IPS DF 19.7 (cell line): ENCODE results near the gene CBX2.
"Not testable (repeated sequence)": the region's sequence is repeated elsewhere in the genome, so short reads cannot be mapped to it uniquely, and the experiment has no call there.

ENCODE experiments used
- DNase-seq: peaks from one replicate; pipeline ENCODE4 v3.0.0-alpha.2; 2013; ENCODE audit warnings: low read depth, low spot score

The CBX2 gene

GRCh38 chr17:79742951-79743476 lies 34.9 kb upstream of the CBX2 start:
- no peak for DNase-seq

DNA sequence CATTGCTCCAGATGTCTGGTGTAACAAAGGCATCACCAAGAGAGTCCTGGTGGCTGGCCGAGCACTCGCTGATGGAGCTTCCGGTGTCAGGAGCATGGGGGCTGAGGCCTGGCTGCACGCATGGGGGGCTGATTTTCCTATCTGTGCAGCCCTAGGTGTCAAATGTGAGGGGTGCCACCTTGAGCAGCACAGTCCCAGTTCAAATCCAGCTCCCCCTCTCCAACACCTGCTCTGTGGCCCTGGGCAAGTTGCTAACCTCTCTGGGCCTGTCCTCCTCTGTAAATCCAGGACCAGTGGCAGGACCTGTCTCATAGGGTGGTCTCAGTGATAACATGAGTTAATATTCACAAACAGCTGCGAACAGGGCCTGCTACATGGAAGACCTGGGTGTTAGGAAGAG lies 34.3 kb upstream of the CBX2 start:
- no peak for DNase-seq

GRCh38 chr17:79745641-79746105 lies 32.3 kb upstream of the CBX2 start:
- no peak for DNase-seq

GRCh38 chr17:79746889-79747507 lies 30.9 kb upstream of the CBX2 start:
- no peak for DNase-seq

GRCh38 chr17:79747508-79748294 lies 30.2 kb upstream of the CBX2 start:
- no peak for DNase-seq

DNA sequence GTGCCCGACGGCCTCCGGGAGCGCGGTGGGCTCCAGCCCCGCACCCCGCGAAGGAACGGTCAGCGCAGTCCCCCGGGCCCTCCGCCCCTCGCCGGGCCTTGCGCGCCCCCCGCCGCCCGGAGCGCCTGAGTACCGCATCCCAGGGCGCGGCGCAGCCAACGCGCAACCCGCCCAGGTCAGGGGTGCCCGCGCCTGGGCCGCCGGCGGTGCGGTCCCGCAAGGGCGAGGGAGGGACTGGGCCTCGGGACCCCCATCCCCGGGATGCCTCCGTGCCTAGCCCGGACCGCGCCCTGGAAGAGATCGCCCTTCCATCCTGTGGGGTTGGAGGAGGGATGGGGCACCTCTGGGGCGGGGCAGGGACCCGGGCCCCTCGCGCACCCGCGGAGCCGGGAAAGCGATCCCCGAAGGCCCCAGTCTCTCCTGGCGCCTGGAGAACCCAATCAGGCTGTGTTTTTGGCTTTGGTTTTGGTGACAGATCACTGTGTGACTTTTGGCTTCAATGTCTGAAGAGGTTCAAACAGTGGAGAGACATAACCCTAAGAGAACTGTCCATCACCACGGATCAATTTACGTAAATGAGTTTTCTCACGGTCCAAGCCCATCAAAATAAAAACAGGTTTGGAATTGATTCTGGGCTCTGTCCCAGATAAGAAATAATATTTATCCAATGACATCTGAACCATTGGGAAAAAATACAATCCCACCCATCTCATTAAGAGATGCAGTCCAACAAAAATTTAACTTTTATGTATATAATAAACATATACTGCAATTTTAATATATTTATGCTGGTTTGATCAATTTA lies 29.5 kb upstream of the CBX2 start:
- no peak for DNase-seq

- no peak for DNase-seq
Measured at GRCh38 chr17:79749156-79749815, 28.7 kb upstream of the CBX2 start.

DNA sequence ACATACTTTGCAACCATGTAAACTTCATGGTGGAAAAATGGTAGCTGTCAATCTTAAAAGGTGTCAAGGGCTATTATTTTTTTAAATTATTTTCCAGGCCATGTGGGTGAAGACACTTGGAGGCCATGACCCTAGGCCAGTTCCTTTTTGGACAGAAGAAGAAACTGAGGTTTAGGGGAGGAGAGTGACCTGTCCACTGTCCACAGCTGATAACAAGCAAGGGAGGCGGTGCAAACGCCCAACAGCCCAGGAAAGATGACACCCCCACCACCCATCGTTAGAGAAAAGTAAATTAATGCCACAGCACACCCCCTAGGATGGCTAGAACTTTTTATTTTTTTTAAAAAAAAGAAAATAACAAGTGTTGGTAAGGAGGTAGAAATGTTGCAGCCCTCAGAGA lies 28.0 kb upstream of the CBX2 start:
- DNase-seq, result no peak

DNA sequence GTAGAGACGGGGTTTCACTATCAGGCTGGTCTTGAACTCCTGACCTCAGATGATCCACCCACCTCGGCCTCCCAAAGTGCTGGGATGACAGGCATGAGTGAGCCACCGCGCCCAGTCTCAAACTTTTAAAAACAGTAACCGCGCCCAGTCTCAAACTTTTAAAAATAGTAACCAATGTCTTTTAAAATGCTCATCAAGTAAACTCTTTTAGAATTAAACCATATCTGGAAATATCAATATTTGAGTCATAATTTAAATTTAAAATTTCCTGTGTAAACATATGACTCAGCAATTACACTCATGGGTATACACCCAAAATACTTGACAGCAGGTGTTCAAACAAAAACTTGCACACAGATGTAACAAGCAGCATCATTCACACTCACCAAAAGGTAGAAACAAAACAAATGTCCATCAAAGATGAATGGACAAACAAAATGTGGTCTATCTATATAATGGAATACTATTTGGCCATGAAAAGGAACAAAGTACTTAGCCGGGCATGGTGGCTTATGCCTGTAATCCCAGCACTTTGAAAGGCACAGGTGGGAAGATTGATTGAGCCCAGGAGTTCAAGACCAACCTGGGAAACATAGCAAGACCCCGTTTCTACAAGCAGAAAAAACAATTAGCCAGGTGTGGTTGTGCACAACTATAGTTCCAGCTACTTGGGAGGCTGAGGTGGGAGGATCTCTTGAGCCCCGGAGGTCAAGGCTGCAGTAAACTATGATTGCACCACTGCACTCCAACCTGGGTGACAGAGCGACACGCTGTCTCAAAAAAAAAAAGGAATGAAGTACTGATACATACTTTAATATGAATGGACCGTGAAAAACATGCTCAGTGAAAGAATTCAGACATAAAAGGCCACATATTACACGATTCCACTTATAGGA lies 27.1 kb upstream of the CBX2 start:
- DNase-seq, result no peak

- no peak for DNase-seq
Measured at GRCh38 chr17:79752175-79752574, 25.8 kb upstream of the CBX2 start.

GRCh38 chr17:79754370-79754769 lies 23.6 kb upstream of the CBX2 start:
- no peak for DNase-seq

GRCh38 chr17:79754903-79755302 lies 23.0 kb upstream of the CBX2 start:
- DNase-seq, result not testable (repeated sequence)

DNA sequence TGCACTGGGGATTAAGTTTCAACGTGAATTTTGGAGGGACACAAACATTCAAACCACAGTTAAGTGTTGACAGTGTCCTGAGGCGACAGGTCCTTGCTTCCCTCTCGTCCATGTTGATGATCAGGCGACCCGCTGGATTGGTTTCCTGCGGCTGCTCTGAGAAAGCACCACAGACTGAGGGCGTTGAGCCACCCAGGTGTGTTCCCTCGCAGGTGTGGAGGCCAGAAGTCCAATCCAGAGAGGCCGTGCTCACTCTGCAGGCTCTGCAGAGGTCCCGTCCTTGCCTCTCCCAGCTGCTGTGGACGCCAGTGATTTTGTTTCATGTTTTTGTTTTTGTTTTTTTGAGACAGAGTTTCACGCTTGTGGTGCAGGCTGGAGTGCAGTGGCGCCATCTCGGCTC lies 22.4 kb upstream of the CBX2 start:
- DNase-seq, result no peak

DNA sequence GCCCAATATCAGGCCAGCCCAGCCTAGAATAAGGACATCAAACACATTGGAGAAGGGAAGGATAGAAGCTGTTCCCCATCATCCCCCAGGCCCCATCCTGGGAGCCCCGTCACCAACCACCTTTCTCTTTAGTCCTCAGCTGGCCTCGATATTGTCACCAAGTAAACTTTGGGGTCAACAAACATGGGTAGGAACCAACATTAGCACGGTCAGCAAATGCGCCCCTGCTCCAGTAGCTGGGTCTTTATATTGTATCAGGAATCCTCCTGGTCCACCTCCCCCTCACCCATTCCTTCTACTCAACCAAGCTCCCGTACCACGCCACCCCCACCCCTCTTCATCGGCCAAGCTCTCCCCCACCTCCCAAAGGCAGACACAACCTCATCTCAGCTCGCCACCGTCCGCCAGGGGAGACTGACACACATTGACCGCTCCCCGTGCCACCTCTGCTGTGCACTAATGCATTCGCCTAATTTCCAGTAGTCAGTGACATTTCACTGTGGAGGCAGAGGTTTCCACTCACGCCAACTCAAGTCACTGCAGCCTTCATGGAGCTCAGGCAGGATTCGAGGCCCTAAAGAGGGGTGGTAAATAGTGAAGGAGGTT lies 20.7 kb upstream of the CBX2 start:
- DNase-seq, result no peak

DNA sequence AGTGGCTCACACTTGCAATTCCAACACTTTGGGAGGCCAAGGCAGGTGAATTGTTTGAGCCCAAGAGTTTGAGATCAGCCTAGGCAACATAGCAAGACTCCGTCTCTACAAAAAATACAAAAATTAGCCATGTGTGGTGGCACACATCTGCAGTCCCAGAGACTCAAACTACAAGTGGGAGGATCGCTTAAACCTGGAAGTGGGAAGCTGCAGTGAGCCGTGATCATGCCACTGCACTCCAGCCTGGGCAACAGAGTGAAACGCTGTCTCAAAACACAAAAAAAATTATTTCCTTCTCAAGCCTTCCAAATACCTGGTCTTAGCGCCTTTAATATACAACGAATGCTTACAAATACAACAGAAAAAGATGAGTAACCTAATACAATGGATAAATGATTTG lies 19.7 kb upstream of the CBX2 start:
- no peak for DNase-seq

DNA sequence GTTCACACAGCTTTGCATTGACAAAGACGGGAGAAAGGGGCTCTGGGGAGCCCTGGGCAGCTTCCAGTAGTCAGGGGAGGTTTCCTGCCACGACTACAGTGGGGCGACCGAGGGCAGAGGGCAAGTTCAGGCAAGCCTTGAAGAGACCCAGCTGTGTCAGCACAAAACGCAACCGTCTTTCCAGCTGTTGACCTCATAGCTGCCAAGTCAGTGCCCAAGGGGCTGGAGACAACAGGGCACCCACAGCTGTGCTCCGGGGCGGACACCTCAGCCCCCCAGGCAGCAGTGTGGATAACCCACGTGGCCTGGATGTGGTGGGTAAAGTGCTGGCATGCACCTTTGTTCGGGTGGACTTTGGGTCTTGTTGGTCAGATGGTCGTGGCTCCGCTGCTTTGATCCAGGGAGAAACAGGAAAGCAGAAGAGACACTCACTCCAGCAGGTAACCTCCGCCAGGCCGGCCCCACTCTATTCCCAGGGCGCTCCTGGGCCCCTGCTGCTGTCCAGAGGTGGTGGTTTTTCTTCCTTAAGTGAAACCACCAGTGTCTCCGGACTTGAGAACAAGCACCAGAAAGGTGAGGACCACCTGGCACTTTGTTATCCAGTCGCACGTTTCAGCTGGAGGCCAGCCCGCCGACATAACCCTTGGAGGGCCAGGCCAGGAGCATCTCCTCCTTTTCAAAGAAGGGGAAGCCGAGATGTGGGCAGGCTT lies 17.6 kb upstream of the CBX2 start:
- DNase-seq, result no peak

DNA sequence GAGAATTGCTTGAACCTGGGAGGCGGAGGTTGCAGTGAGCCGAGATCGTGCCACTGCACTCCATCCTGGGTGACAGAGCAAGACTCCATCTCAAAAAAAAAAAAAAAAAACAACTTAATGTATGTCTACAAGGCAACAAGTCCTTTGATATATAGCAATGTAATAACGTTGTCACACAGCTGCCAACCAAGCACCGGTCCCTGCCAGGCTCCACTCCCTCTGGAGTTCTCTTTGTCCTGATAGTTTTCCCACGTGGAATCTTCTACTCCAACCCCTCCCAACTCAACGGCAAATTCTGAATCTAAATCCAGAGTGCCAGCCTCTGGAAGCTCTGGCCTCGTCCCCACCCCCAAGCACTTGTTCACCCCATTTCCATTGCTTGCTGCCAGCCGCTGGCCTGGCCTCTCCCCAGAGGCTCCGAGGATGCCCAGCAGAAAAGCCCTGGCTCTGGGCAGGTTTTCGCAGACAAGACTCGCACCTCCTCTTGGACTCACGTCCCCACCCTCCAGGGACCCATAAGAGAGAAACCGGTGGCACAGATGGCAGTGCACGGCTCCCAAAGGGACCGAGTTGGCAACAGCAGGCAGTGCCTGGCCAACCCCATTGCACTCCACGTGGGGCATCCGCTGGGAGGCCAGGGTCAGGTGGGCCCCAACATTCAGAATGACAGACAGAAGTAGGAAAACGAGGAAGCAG lies 15.9 kb upstream of the CBX2 start:
- DNase-seq, result no peak

GRCh38 chr17:79765708-79766107 lies 12.2 kb upstream of the CBX2 start:
- DNase-seq, result no peak
